Daoy (cell line): ENCODE results near the gene PHOX2A. TPM values are rescaled to one million over a fixed set of nuclear protein-coding genes. Genes with fewer than 3 reads are reported as not detected.

Experiments used
- DNase-seq: peaks from one replicate; pipeline ENCODE4 v3.0.0-alpha.2; 2015; ENCODE audit warnings: low read depth
- total RNA-seq: library from RNA; depleted of rRNA; stranded (reverse); fragments of >200 nt; shearing (Covaris generic); gene quantifications from 2 replicates; pipeline ENCODE4 v1.2.3, GENCODE V29; 2014

Gene PHOX2A
- total RNA-seq, 1 experiment from 2014 or later = not detected

GRCh38 chr11:72233773-72234513 is 10.0 kb downstream of the PHOX2A start:
- no peak for DNase-seq

GRCh38 chr11:72233056-72233772 is 10.8 kb downstream of the PHOX2A start:
- no peak for DNase-seq

GRCh38 chr11:72232260-72233055 is 11.5 kb downstream of the PHOX2A start:
- DNase-seq = no peak

GRCh38 chr11:72231396-72232259 is 12.3 kb downstream of the PHOX2A start:
- DNase-seq = no peak

GRCh38 chr11:72230764-72231365 is 13.1 kb downstream of the PHOX2A start:
- no peak for DNase-seq

- no peak for DNase-seq
Observed at GRCh38 chr11:72229925-72230763, 13.8 kb downstream of the PHOX2A start.

GRCh38 chr11:72229336-72229924 is 14.5 kb downstream of the PHOX2A start:
- DNase-seq = no peak

GRCh38 chr11:72228844-72229231 is 15.1 kb downstream of the PHOX2A start:
- DNase-seq = no peak

GRCh38 chr11:72228229-72228843 is 15.6 kb downstream of the PHOX2A start:
- DNase-seq = no peak

GRCh38 chr11:72227316-72228228 is 16.4 kb downstream of the PHOX2A start:
- DNase-seq = no peak

GRCh38 chr11:72226701-72227100 is 17.3 kb downstream of the PHOX2A start:
- no peak for DNase-seq

GRCh38 chr11:72225411-72225951 is 18.5 kb downstream of the PHOX2A start:
- no peak for DNase-seq

GRCh38 chr11:72224564-72225410 is 19.2 kb downstream of the PHOX2A start, which contains the start of gene INPPL1:
INPPL1 (plus strand) TSS chr11:72224767; CDS start chr11:72224985, 218 bp downstream.
- peak; percentile 44 for DNase-seq

- peak; percentile 76 for DNase-seq
Observed at GRCh38 chr11:72223615-72224563, 20.1 kb downstream of the PHOX2A start.

GRCh38 chr11:72222907-72223614 is 20.9 kb downstream of the PHOX2A start:
- DNase-seq = peak; percentile 94
